Urothelium cell line (cell line): ENCODE results near the gene SERPINB5.
"Not testable (repeated sequence)": the region's sequence is repeated elsewhere in the genome, so short reads cannot be mapped to it uniquely, and the experiment has no call there.

ENCODE experiments used
- DNase-seq: peaks from one replicate; pipeline ENCODE4 v3.0.0; 2011; ENCODE audit warnings: low spot score, mixed read lengths
- FAIRE-seq: peaks from 2 replicates; lab custom pipeline; 2011; peaks lifted over from hg19 to GRCh38; lab: Jason Lieb, UNC

The SERPINB5 gene, protein sequence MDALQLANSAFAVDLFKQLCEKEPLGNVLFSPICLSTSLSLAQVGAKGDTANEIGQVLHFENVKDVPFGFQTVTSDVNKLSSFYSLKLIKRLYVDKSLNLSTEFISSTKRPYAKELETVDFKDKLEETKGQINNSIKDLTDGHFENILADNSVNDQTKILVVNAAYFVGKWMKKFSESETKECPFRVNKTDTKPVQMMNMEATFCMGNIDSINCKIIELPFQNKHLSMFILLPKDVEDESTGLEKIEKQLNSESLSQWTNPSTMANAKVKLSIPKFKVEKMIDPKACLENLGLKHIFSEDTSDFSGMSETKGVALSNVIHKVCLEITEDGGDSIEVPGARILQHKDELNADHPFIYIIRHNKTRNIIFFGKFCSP

DNA sequence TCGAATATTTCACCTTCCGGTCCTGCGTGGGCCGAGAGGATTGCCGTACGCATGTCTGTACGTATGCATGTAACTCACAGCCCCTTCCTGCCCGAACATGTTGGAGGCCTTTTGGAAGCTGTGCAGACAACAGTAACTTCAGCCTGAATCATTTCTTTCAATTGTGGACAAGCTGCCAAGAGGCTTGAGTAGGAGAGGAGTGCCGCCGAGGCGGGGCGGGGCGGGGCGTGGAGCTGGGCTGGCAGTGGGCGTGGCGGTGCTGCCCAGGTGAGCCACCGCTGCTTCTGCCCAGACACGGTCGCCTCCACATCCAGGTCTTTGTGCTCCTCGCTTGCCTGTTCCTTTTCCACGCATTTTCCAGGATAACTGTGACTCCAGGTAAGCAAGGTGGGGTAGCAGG is at the start of gene SERPINB5:
Gene SERPINB5, plus strand, starts transcription at position 291 of the 400 bp plus-strand sequence. CDS start 7,471 bp downstream, outside the sequence.
- no peak for FAIRE-seq
- DNase-seq, result no peak

- FAIRE-seq (no peak), DNase-seq (peak; percentile 17)
Observed at GRCh38 chr18:63427558-63427957, 49.2 kb upstream of the SERPINB5 start.

GRCh38 chr18:63430526-63430925 is 46.2 kb upstream of the SERPINB5 start:
- no peak for DNase-seq
- no peak for FAIRE-seq

- no peak for DNase-seq
Observed at GRCh38 chr18:63431180-63431579, 45.6 kb upstream of the SERPINB5 start.

GRCh38 chr18:63433334-63433866 is 43.4 kb upstream of the SERPINB5 start:
- no peak for FAIRE-seq
- no peak for DNase-seq

More at GRCh38 chr18:63431180-63431579, 45.6 kb upstream of the SERPINB5 start:
- FAIRE-seq, result no peak

GRCh38 chr18:63438181-63438580 is 38.6 kb upstream of the SERPINB5 start:
- no peak for FAIRE-seq
- DNase-seq, result no peak

DNA sequence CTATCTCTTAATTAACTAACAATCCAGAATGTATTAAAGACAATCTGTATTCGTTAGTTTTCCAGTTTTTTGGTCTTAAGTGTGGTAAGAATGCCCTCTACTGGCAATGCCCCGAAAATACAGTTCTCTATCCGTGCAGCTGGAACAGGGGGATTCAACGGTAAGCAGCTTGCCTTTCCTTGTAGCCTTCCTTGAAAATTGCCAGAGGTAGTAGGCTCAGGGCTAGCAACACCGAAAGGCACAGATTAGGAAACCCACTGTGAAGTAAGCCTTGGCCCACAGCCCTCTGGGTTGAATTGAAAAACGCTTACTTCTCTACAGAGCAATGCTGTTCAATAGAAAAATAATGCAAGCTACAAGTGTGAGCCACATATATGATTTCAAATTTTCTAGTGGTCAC is 37.4 kb upstream of the SERPINB5 start:
- DNase-seq (peak; percentile 48), FAIRE-seq (no peak)

GRCh38 chr18:63440219-63440618 is 36.5 kb upstream of the SERPINB5 start:
- FAIRE-seq (no peak), DNase-seq (no peak)

- no peak for FAIRE-seq
- DNase-seq, result no peak
Observed at GRCh38 chr18:63440881-63441280, 35.9 kb upstream of the SERPINB5 start.

GRCh38 chr18:63443829-63444228 is 32.9 kb upstream of the SERPINB5 start:
- DNase-seq, result no peak
- no peak for FAIRE-seq

DNA sequence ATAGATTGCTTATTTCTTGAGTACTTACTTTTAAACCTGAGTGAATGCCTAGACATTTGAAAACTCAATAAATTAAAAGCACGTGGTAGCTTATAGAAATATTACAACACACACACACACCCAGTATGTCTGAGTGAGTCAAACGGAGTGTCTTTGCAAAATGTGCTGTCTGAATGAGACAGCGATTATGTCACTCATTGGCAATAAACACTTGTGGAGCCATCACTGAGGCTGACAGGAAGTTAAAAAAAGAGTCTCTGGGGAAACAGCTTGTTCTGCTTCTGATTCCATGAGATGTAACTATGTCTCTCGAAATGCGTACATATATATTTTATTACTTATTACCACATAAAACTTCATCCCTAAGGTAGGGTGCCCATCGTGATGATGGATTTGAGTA is 32.2 kb upstream of the SERPINB5 start:
- FAIRE-seq (no peak), DNase-seq (peak; percentile 9)

DNA sequence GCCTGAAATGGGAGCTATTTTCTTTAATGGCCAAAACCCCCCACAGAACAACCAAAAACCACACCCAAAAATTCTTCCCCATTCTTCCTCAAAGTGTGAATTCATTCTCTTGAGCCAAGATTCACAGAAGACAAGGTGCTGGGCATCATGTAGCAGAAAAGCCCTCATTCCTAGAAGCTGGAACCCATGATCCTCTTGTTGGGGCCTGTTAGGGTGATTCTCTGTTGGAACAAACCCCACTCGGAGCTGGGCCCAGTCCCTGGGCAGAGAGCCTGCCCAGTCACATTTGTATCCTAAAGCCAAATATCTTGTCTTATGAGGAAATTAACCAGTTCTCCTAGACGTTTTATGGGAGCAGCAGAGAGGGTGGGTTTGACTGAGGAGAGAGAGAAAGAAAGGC is 31.7 kb upstream of the SERPINB5 start:
- DNase-seq (no peak), FAIRE-seq (no peak)

GRCh38 chr18:63446266-63446665 is 30.5 kb upstream of the SERPINB5 start:
- DNase-seq, result no peak
- FAIRE-seq, result no peak

- FAIRE-seq (no peak), DNase-seq (no peak)
Observed at GRCh38 chr18:63447066-63447465, 29.7 kb upstream of the SERPINB5 start.

GRCh38 chr18:63449426-63449825 is 27.3 kb upstream of the SERPINB5 start:
- no peak for FAIRE-seq
- DNase-seq, result no peak

GRCh38 chr18:63451799-63452660 is 24.7 kb upstream of the SERPINB5 start:
- DNase-seq (no peak), FAIRE-seq (no peak)

DNA sequence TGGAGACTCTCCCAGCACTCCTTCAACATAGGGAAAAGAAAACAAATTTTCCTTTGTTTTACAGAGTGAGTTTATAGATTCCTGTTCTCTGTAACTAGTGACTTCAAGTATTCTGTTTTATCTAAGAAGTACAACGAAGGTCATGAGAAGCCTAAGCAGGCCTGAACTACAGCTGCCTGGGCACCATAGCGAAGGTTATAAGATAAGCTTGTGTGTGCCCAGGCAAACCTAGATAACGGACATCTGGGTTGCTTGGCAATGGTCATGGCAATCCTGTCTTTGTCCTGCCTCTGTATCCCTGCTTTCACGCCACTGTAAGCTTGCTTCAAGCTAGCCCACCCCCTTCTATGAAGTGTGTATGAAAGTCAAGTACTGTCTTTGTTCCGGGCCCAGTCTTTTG is 24.0 kb upstream of the SERPINB5 start:
- DNase-seq, FAIRE-seq: not testable (repeated sequence)

DNA sequence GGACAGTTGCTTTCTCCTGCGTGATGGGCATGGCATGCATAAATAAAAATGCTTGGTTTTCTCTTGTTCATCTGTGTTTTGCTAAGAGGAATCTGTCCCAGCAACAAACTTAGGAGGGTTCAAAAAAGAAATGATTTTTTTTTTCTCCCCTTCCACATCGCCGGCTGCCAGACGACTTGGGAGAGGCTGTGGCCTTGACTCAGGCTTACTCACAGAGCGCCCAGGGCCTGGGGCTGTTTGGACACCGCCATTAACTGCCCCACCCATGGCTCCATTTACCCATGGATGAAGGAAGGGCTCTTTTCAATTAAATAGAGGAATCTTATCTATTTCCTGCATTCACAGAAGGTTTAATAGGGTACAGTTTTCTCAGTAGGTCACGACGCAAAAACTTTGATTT is 22.3 kb upstream of the SERPINB5 start:
- DNase-seq (no peak), FAIRE-seq (no peak)

DNA sequence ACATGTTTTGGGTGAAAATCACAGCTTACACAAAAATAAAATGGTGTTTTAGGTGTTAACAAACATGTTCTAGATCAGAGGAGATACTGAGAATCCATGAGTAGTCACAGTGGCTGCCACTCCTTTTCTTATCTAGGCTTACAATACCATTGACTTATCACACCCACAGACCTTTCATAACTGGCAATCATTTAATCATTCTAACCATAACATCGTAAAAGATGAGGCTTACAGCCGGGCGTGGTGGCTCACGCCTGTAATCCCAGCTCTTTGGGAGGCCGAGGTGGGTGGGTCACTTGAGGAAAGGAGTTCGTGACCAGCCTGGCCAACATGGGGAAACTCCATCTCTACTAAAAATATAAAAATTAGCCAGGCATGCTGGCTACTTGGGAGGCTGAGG is 18.8 kb upstream of the SERPINB5 start:
- no peak for FAIRE-seq
- DNase-seq, result no peak

DNA sequence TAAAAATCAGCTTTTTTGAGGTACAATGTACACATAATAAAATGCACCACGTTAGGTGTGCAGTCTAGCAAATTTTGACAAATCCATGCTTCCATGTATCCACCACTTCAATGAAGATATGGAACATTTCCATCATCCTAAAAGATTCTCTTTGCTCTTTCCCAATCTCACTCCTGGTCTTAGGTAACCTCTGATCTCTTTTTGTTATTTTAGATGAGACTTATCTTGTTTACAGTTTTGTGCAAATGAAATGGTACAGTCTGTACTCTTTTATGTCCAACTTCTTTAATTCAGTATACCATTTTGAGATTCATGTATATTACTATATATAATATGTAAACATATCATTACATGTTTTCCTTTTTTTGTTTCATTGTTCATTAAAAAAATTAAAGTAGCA is 16.3 kb upstream of the SERPINB5 start:
- DNase-seq, result no peak
- no peak for FAIRE-seq

- DNase-seq, result no peak
- FAIRE-seq, result no peak
Observed at GRCh38 chr18:63464434-63464833, 12.3 kb upstream of the SERPINB5 start.

DNA sequence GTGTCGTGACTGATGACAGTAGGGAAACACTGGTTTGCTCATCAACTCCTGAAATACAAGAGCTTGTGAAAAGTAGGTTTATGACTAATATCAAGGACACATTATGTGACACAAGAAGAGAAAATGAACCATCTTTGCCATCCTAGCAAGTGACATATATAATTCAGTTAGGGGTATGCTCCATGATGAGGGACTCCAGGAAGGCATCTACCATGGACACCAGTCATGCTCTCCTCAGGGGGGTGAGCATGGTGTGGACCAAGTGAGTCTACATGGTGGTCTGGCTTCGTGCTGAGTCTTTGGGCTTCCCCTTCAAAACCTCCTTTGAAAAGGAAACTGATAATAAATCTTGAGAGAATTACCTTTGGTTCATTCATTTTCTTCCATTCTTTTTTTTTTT is 11.7 kb upstream of the SERPINB5 start:
- FAIRE-seq (no peak), DNase-seq (no peak)
